BLaER1 treated with 17β-estradiol and CSF1 and Interleukin-3, amounts not matched to agents 10 nM and 100 nM (cell line): ENCODE data around the gene MTF2.
"Not testable (repeated sequence)": the region's sequence is repeated elsewhere in the genome, so short reads cannot be mapped to it uniquely, and the experiment has no call there.

Source experiments
- H3K27ac ChIP-seq, 11 experiments: shearing (Covaris generic); formaldehyde crosslinking; 2 replicates each; pipeline ENCODE4 v1.8.1; 2022
- H3K27me3 ChIP-seq, 11 experiments: shearing (Covaris generic); formaldehyde crosslinking; 2 replicates each; pipeline ENCODE4 v1.8.1; 2022
- H3K36me3 ChIP-seq, 11 experiments: shearing (Covaris generic); formaldehyde crosslinking; 2 replicates each; pipeline ENCODE4 v1.8.1; 2022
- H3K4me1 ChIP-seq, 10 experiments: shearing (Covaris generic); formaldehyde crosslinking; 2 replicates each; pipeline ENCODE4 v1.8.1; 2022
- H3K4me2 ChIP-seq, 11 experiments: shearing (Covaris generic); formaldehyde crosslinking; 2 replicates each; pipeline ENCODE4 v1.8.1; 2022
- H3K4me3 ChIP-seq, 10 experiments: shearing (Covaris generic); formaldehyde crosslinking; 2 replicates each; pipeline ENCODE4 v1.8.1; 2022
- H3K9ac ChIP-seq, 11 experiments: shearing (Covaris generic); formaldehyde crosslinking; 2 replicates each; pipeline ENCODE4 v1.8.1; 2022
- H3K9me3 ChIP-seq, 11 experiments: shearing (Covaris generic); formaldehyde crosslinking; replicated peaks in 1 of 11; 2 replicates each; pipeline ENCODE4 v1.8.1; 2022
- H4K20me1 ChIP-seq, 11 experiments: shearing (Covaris generic); formaldehyde crosslinking; 2 replicates each; pipeline ENCODE4 v1.8.1; 2022
- Cebpa-rat ChIP-seq, 11 experiments: shearing (Covaris generic); IDR thresholded peaks; 2 replicates each; pipeline ENCODE4 v1.8.1; 2022

MTF2 gene

GRCh38 chr1:93154898-93155297 is 75.8 kb downstream of the MTF2 start:
- peak overlapping the region in 4 of 11 experiments; percentile 24 to 57 (median 50); a peak in 5 of 22 replicates for H3K4me2 ChIP-seq
- H3K9ac ChIP-seq, result no peak overlapping the region

GRCh38 chr1:93155335-93155734 is 76.3 kb downstream of the MTF2 start:
- Histone ChIP-seq H3K4me2 (peak overlapping the region in 5 of 11 experiments; percentile 12 to 57 (median 50); a peak in 8 of 22 replicates), H3K9me3 (no peaks in the 10 kb centered on the region), H3K36me3 (peaks cover 76 to 100% (median 94%) of the 10 kb centered on the region in 11 experiments), H4K20me1 (peaks cover 3 to 89% (median 51%) of the 10 kb centered on the region in 11 experiments; a peak in 19 of 22 replicates), H3K4me3 (no peak overlapping the region), H3K9ac (no peak overlapping the region), H3K4me1 (peaks cover 0 to 19% (median 8%) of the 10 kb centered on the region in 10 experiments; a peak in 11 of 20 replicates), H3K27ac (0 out of 22 replicates have a peak overlapping the region, but pooled peaks of 1 of the 11 experiments have one; percentile 19), H3K27me3 (no peaks in the 10 kb centered on the region)
- TF ChIP-seq Cebpa-rat (IDR thresholded peaks at IDR 0.05), result no peak

More at GRCh38 chr1:93154898-93155297, 75.8 kb downstream of the MTF2 start:
- H3K27me3 ChIP-seq, result no peaks in the 10 kb centered on the region
- H3K27ac ChIP-seq, result 0 out of 22 replicates have a peak overlapping the region, but pooled peaks of 1 of the 11 experiments have one; percentile 19
- no peaks in the 10 kb centered on the region for H3K9me3 ChIP-seq
- no peak for TF ChIP-seq Cebpa-rat (IDR thresholded peaks at IDR 0.05)
- H3K4me1 ChIP-seq, result peaks cover 0 to 19% (median 8%) of the 10 kb centered on the region in 10 experiments; a peak in 11 of 20 replicates
- H4K20me1 ChIP-seq, result peaks cover 3 to 89% (median 51%) of the 10 kb centered on the region in 11 experiments; a peak in 19 of 22 replicates
- H3K4me3 ChIP-seq, result no peak overlapping the region
- H3K36me3 ChIP-seq, result peaks cover 76 to 100% (median 96%) of the 10 kb centered on the region in 11 experiments

DNA sequence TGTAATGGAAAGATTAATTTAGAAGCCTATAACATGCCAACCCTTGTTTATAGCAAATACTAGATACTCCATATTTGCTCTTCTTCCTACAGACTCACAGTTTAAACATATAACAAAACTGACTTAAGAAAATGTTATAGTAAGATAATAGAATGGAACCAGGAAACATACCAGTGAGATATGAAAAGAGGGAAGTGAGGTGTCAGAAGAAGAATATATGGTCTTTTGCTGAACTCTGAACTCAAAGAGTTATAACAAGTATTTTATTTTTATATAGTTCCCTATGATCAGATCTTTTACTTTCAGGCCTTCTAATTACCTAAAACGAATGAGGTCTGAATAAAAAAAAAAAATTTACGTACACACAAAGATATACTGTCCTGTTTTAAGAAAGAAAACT is 80.3 kb downstream of the MTF2 start:
- no peak overlapping the region for H3K4me2 ChIP-seq
- no peak overlapping the region for H3K9ac ChIP-seq
- H3K4me3 ChIP-seq, result no peak overlapping the region
- TF ChIP-seq Cebpa-rat (IDR thresholded peaks at IDR 0.05), result no peak
- no peaks in the 10 kb centered on the region for H3K27me3 ChIP-seq
- H3K27ac ChIP-seq, result no peak overlapping the region
- no peaks in the 10 kb centered on the region for H3K9me3 ChIP-seq
- H3K36me3 ChIP-seq, result peaks cover 53 to 96% (median 82%) of the 10 kb centered on the region in 11 experiments
- peaks cover 0 to 22% (median 8%) of the 10 kb centered on the region in 10 experiments; a peak in 11 of 20 replicates for H3K4me1 ChIP-seq
- H4K20me1 ChIP-seq, result peaks cover 28 to 96% (median 71%) of the 10 kb centered on the region in 11 experiments; a peak in 20 of 22 replicates

DNA sequence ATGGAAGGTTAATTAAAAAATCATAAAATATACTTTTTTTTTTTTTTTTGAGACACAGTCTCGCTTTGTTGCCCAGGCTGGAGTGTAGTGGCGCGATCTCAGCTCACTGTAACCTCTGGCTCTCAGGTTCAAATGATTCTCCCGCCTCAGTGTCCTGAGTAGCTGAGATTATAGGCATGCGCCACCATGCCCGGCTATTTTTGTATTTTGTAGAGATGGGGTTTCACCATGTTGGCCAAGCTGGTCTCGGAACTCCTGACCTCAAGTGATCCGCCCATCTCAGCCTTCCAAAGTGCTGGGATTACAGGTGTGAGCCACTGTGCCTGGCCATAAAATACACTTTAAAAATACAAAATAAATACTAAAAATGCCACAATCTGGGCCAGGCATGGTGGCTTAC is 84.2 kb downstream of the MTF2 start:
- Histone ChIP-seq H3K36me3 (peaks cover 33 to 92% (median 73%) of the 10 kb centered on the region in 11 experiments; a peak in 21 of 22 replicates), H3K9me3 (peaks cover 17 to 29% (median 26%) of the 10 kb centered on the region in 11 experiments; a peak in 20 of 22 replicates), H4K20me1 (peaks cover 23 to 98% (median 77%) of the 10 kb centered on the region in 11 experiments; a peak in 20 of 22 replicates)
- not testable (repeated sequence) for H3K4me3 ChIP-seq, H3K27me3 ChIP-seq, H3K4me1 ChIP-seq, H3K4me2 ChIP-seq, H3K9ac ChIP-seq, H3K27ac ChIP-seq

DNA sequence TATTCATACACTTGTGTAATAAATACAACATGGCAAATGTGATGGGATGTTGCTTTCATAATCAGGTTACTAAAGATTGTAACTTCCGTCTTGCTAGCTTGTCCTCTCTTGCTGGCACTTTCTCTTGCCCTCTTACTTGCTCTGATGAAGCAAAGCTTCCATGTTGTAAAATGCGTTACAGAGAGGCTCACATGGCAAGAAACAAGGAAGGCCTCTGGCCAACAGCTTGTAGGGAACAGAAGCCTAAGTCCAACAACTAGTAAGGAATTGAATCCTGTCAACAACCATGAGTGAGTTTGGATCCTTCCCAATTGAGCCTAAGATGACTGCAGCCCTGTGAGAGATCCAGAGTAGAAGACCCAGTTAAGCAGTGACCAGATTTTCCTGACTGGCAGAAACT is 85.7 kb downstream of the MTF2 start:
- Histone ChIP-seq H3K9me3 (peaks cover 26 to 42% (median 38%) of the 10 kb centered on the region in 11 experiments; a peak in 20 of 22 replicates), H3K9ac (no peak overlapping the region), H3K27me3 (no peaks in the 10 kb centered on the region), H3K4me2 (no peak overlapping the region), H3K36me3 (peaks cover 23 to 92% (median 73%) of the 10 kb centered on the region in 11 experiments; a peak in 21 of 22 replicates), H3K4me1 (0 out of 20 replicates have a peak, but pooled peaks cover 0 to 5% (median 0%) of the 10 kb centered on the region in 10 experiments), H4K20me1 (peaks cover 25 to 99% (median 79%) of the 10 kb centered on the region in 11 experiments; a peak in 20 of 22 replicates), H3K27ac (no peak overlapping the region), H3K4me3 (no peak overlapping the region)
- TF ChIP-seq Cebpa-rat (IDR thresholded peaks at IDR 0.05), result no peak

DNA sequence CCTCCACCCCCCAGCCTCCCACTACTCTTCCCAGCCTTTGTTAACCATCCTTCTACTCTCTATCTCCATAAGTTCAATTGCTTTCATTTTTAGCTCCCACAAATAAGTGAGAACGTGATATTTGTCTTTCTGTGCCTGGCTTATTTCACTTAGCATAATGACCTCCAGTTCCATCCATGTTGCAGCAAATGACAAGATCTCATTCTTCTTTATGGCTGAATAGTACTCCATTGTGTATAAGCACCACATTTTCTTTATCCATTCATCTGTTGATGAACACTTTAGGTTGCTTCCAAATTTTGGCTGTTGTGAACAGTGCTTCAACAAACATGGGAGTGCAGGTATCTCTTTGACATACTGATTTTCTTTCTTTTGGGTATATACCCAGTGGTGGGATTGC is 86.8 kb downstream of the MTF2 start:
- not testable (repeated sequence) for H3K9ac ChIP-seq, H3K27ac ChIP-seq, H3K4me1 ChIP-seq, H3K27me3 ChIP-seq, H3K4me3 ChIP-seq, H3K4me2 ChIP-seq
- peaks cover 37 to 52% (median 48%) of the 10 kb centered on the region in 11 experiments for H3K9me3 ChIP-seq
- H3K36me3 ChIP-seq, result peaks cover 27 to 94% (median 75%) of the 10 kb centered on the region in 11 experiments
- peaks cover 36 to 100% (median 85%) of the 10 kb centered on the region in 11 experiments; a peak in 20 of 22 replicates for H4K20me1 ChIP-seq

- peaks cover 44 to 100% (median 84%) of the 10 kb centered on the region in 11 experiments; a peak in 20 of 22 replicates for H4K20me1 ChIP-seq
- TF ChIP-seq Cebpa-rat (IDR thresholded peaks at IDR 0.05), result no peak
- H3K27ac ChIP-seq, result no peak overlapping the region
- no peak overlapping the region for H3K4me2 ChIP-seq
- peaks cover 6 to 15% (median 11%) of the 10 kb centered on the region in 10 experiments; a peak in 19 of 20 replicates for H3K4me1 ChIP-seq
- H3K9ac ChIP-seq, result no peak overlapping the region
- H3K27me3 ChIP-seq, result no peaks in the 10 kb centered on the region
- peaks cover 27 to 84% (median 69%) of the 10 kb centered on the region in 11 experiments for H3K36me3 ChIP-seq
- no peak overlapping the region for H3K4me3 ChIP-seq
- peaks cover 38 to 52% (median 49%) of the 10 kb centered on the region in 11 experiments for H3K9me3 ChIP-seq
Measured at GRCh38 chr1:93167006-93167405, 87.9 kb downstream of the MTF2 start.

DNA sequence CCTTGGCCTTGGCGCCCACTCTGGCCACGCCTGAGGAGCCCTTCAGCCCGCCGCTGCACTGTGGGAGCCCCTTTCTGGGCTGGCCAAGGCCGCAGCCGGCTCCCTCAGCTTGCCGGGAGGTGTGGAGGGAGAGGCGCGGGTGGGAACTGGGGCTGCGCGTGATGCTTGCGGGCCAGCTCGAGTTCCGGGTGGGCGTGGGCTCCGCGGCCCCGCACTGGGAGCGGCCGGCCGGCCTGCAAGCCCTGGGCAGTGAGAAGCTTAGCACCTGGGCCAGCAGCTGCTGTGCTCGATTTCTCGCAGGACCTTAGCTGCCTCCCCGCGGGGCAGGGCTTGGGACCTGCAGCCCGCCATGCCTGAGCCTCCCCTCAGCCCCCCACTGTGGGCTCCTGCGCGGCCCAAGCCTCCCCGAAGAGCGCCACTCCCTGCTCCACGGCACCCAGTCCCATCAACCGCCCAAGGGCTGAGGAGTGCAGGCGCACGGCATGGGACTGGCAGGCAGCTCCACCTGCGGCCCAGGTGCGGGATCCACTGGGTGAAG is 91.1 kb downstream of the MTF2 start:
- not testable (repeated sequence) for H3K27ac ChIP-seq

DNA sequence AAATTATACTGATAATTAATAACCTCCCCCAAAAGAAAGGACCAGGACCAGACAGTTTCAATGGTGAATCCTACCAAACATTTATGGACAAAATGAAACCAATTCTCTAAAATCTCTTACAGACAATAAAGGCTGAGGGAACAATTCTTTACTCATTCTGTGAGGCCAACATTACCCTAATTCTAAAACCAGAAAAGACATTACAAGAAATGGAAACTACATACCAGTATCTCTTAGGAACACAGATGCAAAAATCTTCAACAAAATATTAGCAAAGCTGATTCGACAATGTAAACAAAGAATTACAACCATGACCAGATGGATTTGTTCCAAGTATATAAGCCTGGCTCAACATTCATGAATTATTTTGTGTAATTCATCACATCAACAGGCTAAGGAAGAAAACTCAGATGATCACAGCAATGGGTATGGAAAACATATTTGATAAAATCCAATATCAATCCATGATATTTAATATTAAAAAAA is 92.5 kb downstream of the MTF2 start:
- Histone ChIP-seq H4K20me1 (peaks cover 51 to 96% (median 80%) of the 10 kb centered on the region in 11 experiments; a peak in 20 of 22 replicates), H3K27me3 (no peaks in the 10 kb centered on the region), H3K4me3 (peak overlapping the region in 9 of 10 experiments; percentile 3 to 42 (median 25); a peak in 12 of 20 replicates), H3K9me3 (peaks cover 35 to 48% (median 43%) of the 10 kb centered on the region in 11 experiments), H3K36me3 (peaks cover 31 to 82% (median 66%) of the 10 kb centered on the region in 11 experiments), H3K9ac (peak overlapping the region in 8 of 11 experiments; percentile 6 to 62 (median 47); a peak in 10 of 22 replicates), H3K27ac (peak overlapping the region in 5 of 11 experiments; percentile 9 to 26 (median 16); a peak in 2 of 22 replicates), H3K4me1 (peaks cover 11 to 44% (median 23%) of the 10 kb centered on the region in 10 experiments), H3K4me2 (peak overlapping the region; percentile 57 to 82 (median 73))
- no peak for TF ChIP-seq Cebpa-rat (IDR thresholded peaks at IDR 0.05)

More for the DNA sequence above, 91.1 kb downstream of the MTF2 start:
- peaks cover 9 to 33% (median 23%) of the 10 kb centered on the region in 10 experiments; a peak in 19 of 20 replicates for H3K4me1 ChIP-seq
- H3K9ac ChIP-seq, H3K27me3 ChIP-seq: not testable (repeated sequence)
- peaks cover 40 to 99% (median 79%) of the 10 kb centered on the region in 11 experiments; a peak in 20 of 22 replicates for H4K20me1 ChIP-seq
- H3K36me3 ChIP-seq, result peaks cover 27 to 80% (median 68%) of the 10 kb centered on the region in 11 experiments
- peak overlapping the region in 1 of 11 experiments; percentile 74; a peak in 6 of 22 replicates for H3K4me2 ChIP-seq
- H3K9me3 ChIP-seq, result peaks cover 38 to 55% (median 52%) of the 10 kb centered on the region in 11 experiments
- H3K4me3 ChIP-seq, result peak overlapping the region in 2 of 10 experiments; percentile 7 to 23; a peak in 1 of 20 replicates
